ENCODE measurements around the gene FARP1. TPM values are rescaled to one million over a fixed set of nuclear protein-coding genes. Genes with fewer than 3 reads are reported as not detected.
A peak's percentile ranks its signal among the peaks of the same experiment; 100 is the strongest.

FARP1 gene
- total and polyA plus RNA-seq, 2 of the 13 experiments (the other 11 are each of a cell fraction or from before 2014, with no cell fraction given), result 70.6 to 126 TPM

DNA sequence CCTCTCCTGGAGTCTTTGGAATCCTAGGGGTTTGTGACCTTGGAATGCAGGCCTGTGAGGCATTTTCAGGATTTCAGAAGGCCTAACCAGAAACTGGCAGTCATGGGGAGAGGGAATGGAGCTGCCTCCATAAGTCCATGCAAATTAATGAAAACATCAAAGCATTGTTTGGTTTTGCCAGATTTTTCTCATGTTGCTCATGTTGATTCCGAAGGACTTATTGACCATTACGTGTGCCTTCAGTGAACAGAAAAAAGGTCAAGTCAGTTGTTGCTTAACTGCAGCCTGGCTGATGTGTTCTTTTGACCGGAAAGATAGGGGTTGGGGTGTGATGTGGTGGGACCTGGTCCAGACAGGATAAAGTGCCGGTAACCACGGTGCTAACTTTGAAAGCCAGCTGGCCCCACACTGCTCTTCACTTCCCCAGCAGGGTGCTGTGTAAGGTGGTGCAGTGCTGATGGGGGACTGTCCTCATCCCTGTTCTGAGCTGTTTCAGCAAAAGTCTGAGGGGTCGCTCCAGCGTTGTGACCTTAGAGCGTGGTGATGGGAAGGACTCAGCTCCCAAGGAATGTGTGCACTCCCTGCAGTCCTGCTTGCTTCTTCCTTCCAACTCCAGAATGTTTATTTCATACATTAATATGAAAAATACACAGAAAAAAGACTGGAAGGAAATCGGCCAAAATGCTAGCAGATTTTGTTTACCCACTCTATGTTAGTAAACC is 30.7 kb downstream of the FARP1 start (continued):
- TF ChIP-seq, protein P1, sequence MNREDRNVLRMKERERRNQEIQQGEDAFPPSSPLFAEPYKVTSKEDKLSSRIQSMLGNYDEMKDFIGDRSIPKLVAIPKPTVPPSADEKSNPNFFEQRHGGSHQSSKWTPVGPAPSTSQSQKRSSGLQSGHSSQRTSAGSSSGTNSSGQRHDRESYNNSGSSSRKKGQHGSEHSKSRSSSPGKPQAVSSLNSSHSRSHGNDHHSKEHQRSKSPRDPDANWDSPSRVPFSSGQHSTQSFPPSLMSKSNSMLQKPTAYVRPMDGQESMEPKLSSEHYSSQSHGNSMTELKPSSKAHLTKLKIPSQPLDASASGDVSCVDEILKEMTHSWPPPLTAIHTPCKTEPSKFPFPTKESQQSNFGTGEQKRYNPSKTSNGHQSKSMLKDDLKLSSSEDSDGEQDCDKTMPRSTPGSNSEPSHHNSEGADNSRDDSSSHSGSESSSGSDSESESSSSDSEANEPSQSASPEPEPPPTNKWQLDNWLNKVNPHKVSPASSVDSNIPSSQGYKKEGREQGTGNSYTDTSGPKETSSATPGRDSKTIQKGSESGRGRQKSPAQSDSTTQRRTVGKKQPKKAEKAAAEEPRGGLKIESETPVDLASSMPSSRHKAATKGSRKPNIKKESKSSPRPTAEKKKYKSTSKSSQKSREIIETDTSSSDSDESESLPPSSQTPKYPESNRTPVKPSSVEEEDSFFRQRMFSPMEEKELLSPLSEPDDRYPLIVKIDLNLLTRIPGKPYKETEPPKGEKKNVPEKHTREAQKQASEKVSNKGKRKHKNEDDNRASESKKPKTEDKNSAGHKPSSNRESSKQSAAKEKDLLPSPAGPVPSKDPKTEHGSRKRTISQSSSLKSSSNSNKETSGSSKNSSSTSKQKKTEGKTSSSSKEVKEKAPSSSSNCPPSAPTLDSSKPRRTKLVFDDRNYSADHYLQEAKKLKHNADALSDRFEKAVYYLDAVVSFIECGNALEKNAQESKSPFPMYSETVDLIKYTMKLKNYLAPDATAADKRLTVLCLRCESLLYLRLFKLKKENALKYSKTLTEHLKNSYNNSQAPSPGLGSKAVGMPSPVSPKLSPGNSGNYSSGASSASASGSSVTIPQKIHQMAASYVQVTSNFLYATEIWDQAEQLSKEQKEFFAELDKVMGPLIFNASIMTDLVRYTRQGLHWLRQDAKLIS (CRISPR knock-in tag; IDR thresholded peaks at IDR 0.05), result no peak
- TF ChIP-seq RORA (CRISPR knock-in tag; IDR thresholded peaks at IDR 0.05) (no peak), RFXANK (CRISPR knock-in tag; IDR thresholded peaks at IDR 0.05) (no peak), DMAP1 (CRISPR knock-in tag; IDR thresholded peaks at IDR 0.05) (no peak), ZNF292 (CRISPR knock-in tag; IDR thresholded peaks at IDR 0.05; ENCODE audit: borderline replicate concordance, low read depth) (peak; percentile 52; the same call in 1 of the 2 replicates), ZSCAN21 (CRISPR knock-in tag; IDR thresholded peaks at IDR 0.05; ENCODE audit: borderline replicate concordance) (no peak), ZNF788 (CRISPR knock-in tag; IDR thresholded peaks at IDR 0.05; ENCODE audit: borderline replicate concordance) (no peak), ZNF607 (CRISPR knock-in tag; IDR thresholded peaks at IDR 0.05; ENCODE audit: borderline replicate concordance) (no peak), ZEB1 (IDR thresholded peaks at IDR 0.05; ENCODE audit: insufficient replicate concordance, low read depth) (no peak), SCMH1 (CRISPR knock-in tag; IDR thresholded peaks at IDR 0.05; ENCODE audit: borderline replicate concordance) (no peak), MTA3 (CRISPR knock-in tag; IDR thresholded peaks at IDR 0.05) (no peak), ZNF549 (CRISPR knock-in tag; IDR thresholded peaks at IDR 0.05) (no peak), ZNF775 (CRISPR knock-in tag; IDR thresholded peaks at IDR 0.05; ENCODE audit: borderline replicate concordance) (no peak), RFX5 (IDR thresholded peaks at IDR 0.05; ENCODE audit: low read depth, low read length) (no peak), ZNF235 (CRISPR knock-in tag; IDR thresholded peaks at IDR 0.05; ENCODE audit: borderline replicate concordance) (no peak), TGIF2 (CRISPR knock-in tag; IDR thresholded peaks at IDR 0.05) (peak; percentile 66; the same call in 1 of the 2 replicates), JUND (CRISPR knock-in tag; IDR thresholded peaks at IDR 0.05) (no peak)
- TF ChIP-seq, protein P2, sequence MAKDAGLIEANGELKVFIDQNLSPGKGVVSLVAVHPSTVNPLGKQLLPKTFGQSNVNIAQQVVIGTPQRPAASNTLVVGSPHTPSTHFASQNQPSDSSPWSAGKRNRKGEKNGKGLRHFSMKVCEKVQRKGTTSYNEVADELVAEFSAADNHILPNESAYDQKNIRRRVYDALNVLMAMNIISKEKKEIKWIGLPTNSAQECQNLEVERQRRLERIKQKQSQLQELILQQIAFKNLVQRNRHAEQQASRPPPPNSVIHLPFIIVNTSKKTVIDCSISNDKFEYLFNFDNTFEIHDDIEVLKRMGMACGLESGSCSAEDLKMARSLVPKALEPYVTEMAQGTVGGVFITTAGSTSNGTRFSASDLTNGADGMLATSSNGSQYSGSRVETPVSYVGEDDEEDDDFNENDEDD (CRISPR knock-in tag; IDR thresholded peaks at IDR 0.05; ENCODE audit: borderline replicate concordance), result no peak
- TF ChIP-seq, protein P3, sequence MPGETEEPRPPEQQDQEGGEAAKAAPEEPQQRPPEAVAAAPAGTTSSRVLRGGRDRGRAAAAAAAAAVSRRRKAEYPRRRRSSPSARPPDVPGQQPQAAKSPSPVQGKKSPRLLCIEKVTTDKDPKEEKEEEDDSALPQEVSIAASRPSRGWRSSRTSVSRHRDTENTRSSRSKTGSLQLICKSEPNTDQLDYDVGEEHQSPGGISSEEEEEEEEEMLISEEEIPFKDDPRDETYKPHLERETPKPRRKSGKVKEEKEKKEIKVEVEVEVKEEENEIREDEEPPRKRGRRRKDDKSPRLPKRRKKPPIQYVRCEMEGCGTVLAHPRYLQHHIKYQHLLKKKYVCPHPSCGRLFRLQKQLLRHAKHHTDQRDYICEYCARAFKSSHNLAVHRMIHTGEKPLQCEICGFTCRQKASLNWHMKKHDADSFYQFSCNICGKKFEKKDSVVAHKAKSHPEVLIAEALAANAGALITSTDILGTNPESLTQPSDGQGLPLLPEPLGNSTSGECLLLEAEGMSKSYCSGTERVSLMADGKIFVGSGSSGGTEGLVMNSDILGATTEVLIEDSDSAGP (CRISPR knock-in tag; IDR thresholded peaks at IDR 0.05; ENCODE audit: borderline replicate concordance), result 0 out of 2 replicates have a peak, but pooled peaks have one; percentile 32
- TF ChIP-seq, protein P4, sequence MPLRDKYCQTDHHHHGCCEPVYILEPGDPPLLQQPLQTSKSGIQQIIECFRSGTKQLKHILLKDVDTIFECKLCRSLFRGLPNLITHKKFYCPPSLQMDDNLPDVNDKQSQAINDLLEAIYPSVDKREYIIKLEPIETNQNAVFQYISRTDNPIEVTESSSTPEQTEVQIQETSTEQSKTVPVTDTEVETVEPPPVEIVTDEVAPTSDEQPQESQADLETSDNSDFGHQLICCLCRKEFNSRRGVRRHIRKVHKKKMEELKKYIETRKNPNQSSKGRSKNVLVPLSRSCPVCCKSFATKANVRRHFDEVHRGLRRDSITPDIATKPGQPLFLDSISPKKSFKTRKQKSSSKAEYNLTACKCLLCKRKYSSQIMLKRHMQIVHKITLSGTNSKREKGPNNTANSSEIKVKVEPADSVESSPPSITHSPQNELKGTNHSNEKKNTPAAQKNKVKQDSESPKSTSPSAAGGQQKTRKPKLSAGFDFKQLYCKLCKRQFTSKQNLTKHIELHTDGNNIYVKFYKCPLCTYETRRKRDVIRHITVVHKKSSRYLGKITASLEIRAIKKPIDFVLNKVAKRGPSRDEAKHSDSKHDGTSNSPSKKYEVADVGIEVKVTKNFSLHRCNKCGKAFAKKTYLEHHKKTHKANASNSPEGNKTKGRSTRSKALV (CRISPR knock-in tag; IDR thresholded peaks at IDR 0.05), result no peak
- TF ChIP-seq, protein P5, sequence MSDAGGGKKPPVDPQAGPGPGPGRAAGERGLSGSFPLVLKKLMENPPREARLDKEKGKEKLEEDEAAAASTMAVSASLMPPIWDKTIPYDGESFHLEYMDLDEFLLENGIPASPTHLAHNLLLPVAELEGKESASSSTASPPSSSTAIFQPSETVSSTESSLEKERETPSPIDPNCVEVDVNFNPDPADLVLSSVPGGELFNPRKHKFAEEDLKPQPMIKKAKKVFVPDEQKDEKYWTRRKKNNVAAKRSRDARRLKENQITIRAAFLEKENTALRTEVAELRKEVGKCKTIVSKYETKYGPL (CRISPR knock-in tag; IDR thresholded peaks at IDR 0.05), result no peak

All from HepG2 (cell line).